ENCODE results near the gene SLC25A34.

The SLC25A34 gene

GRCh38 chr1:15700508-15700907, 35.5 kb upstream of the SLC25A34 start:
- no peak overlapping the region for H3K9ac ChIP-seq (ENCODE audit: low read length)
- peaks cover 14% of the 10 kb centered on the region for H4K20me1 ChIP-seq (ENCODE audit: insufficient read depth, low read length)
- no peaks in the 10 kb centered on the region for H3K27me3 ChIP-seq (ENCODE audit: low read depth, low read length)
- TF ChIP-seq EZH2phosphoT487 (IDR thresholded peaks at IDR 0.05; ENCODE audit: low read depth) (no peak), CTCF (IDR thresholded peaks at IDR 0.05; ENCODE audit: low read depth, low read length) (no peak)
- H3K4me2 ChIP-seq (ENCODE audit: low read length) = no peak overlapping the region
- no peak overlapping the region for H2AFZ ChIP-seq (ENCODE audit: low read depth, low read length)
- peaks cover 15% of the 10 kb centered on the region for H3K4me1 ChIP-seq (ENCODE audit: low read length)
- H3K79me2 ChIP-seq (ENCODE audit: low read length) = peaks cover 61% of the 10 kb centered on the region
- peaks cover 2% of the 10 kb centered on the region for H3K36me3 ChIP-seq (replicated peaks; ENCODE audit: low read depth, low read length)
- no peak overlapping the region for H3K27ac ChIP-seq (ENCODE audit: low read length)
- H3K4me3 ChIP-seq (ENCODE audit: low read length) = no peak overlapping the region
- no peaks in the 10 kb centered on the region for H3K9me3 ChIP-seq (ENCODE audit: insufficient read depth, low read length)

GRCh38 chr1:15701784-15702183, 34.3 kb upstream of the SLC25A34 start:
- Histone ChIP-seq H4K20me1 (ENCODE audit: insufficient read depth, low read length) (peaks cover 12% of the 10 kb centered on the region), H3K27me3 (ENCODE audit: low read depth, low read length) (no peaks in the 10 kb centered on the region), H3K79me2 (ENCODE audit: low read length) (peaks cover 63% of the 10 kb centered on the region), H2AFZ (ENCODE audit: low read depth, low read length) (no peak overlapping the region), H3K4me2 (ENCODE audit: low read length) (no peak overlapping the region), H3K9ac (ENCODE audit: low read length) (no peak overlapping the region), H3K4me1 (ENCODE audit: low read length) (peaks cover 11% of the 10 kb centered on the region), H3K9me3 (ENCODE audit: insufficient read depth, low read length) (no peaks in the 10 kb centered on the region), H3K4me3 (ENCODE audit: low read length) (no peak overlapping the region), H3K27ac (ENCODE audit: low read length) (no peak overlapping the region), H3K36me3 (replicated peaks; ENCODE audit: low read depth, low read length) (peaks cover 10% of the 10 kb centered on the region)
- TF ChIP-seq CTCF (IDR thresholded peaks at IDR 0.05; ENCODE audit: low read depth, low read length) (no peak), EZH2phosphoT487 (IDR thresholded peaks at IDR 0.05; ENCODE audit: low read depth) (no peak)

- peaks cover 67% of the 10 kb centered on the region for H3K79me2 ChIP-seq (ENCODE audit: low read length)
- peaks cover under 1% of the 10 kb centered on the region for H3K4me1 ChIP-seq (ENCODE audit: low read length)
- no peak overlapping the region for H3K4me2 ChIP-seq (ENCODE audit: low read length)
- H3K9me3 ChIP-seq (ENCODE audit: insufficient read depth, low read length) = no peaks in the 10 kb centered on the region
- peaks cover 6% of the 10 kb centered on the region for H4K20me1 ChIP-seq (ENCODE audit: insufficient read depth, low read length)
- no peak overlapping the region for H3K4me3 ChIP-seq (ENCODE audit: low read length)
- H3K9ac ChIP-seq (ENCODE audit: low read length) = no peak overlapping the region
- H3K36me3 ChIP-seq (replicated peaks; ENCODE audit: low read depth, low read length) = peaks cover 14% of the 10 kb centered on the region
- H2AFZ ChIP-seq (ENCODE audit: low read depth, low read length) = no peak overlapping the region
- no peaks in the 10 kb centered on the region for H3K27me3 ChIP-seq (ENCODE audit: low read depth, low read length)
- H3K27ac ChIP-seq (ENCODE audit: low read length) = no peak overlapping the region
- TF ChIP-seq CTCF (IDR thresholded peaks at IDR 0.05; ENCODE audit: low read depth, low read length) (no peak), EZH2phosphoT487 (IDR thresholded peaks at IDR 0.05; ENCODE audit: low read depth) (no peak)
Measured at GRCh38 chr1:15702722-15703550, 33.1 kb upstream of the SLC25A34 start.

- no peaks in the 10 kb centered on the region for H3K27me3 ChIP-seq (ENCODE audit: low read depth, low read length)
- H4K20me1 ChIP-seq (ENCODE audit: insufficient read depth, low read length) = peaks cover 8% of the 10 kb centered on the region
- H3K27ac ChIP-seq (ENCODE audit: low read length) = no peak overlapping the region
- H3K4me1 ChIP-seq (ENCODE audit: low read length) = no peaks in the 10 kb centered on the region
- TF ChIP-seq EZH2phosphoT487 (IDR thresholded peaks at IDR 0.05; ENCODE audit: low read depth) (no peak), CTCF (IDR thresholded peaks at IDR 0.05; ENCODE audit: low read depth, low read length) (no peak)
- H2AFZ ChIP-seq (ENCODE audit: low read depth, low read length) = no peak overlapping the region
- peaks cover 62% of the 10 kb centered on the region for H3K79me2 ChIP-seq (ENCODE audit: low read length)
- no peak overlapping the region for H3K4me3 ChIP-seq (ENCODE audit: low read length)
- no peaks in the 10 kb centered on the region for H3K9me3 ChIP-seq (ENCODE audit: insufficient read depth, low read length)
- H3K36me3 ChIP-seq (replicated peaks; ENCODE audit: low read depth, low read length) = peaks cover 14% of the 10 kb centered on the region
- no peak overlapping the region for H3K9ac ChIP-seq (ENCODE audit: low read length)
- no peak overlapping the region for H3K4me2 ChIP-seq (ENCODE audit: low read length)
Measured at GRCh38 chr1:15703562-15703961, 32.5 kb upstream of the SLC25A34 start.
